VCaP (cell line): ENCODE measurements around the gene TMX3.

Experiments
- H3K27ac ChIP-seq: fragments of 450-650 bp; 2 replicates; pipeline ENCODE4 v1.5.1; 2017
- CTCF ChIP-seq: fragments of 450-650 bp; conservative IDR thresholded peaks from 2 replicates; pipeline ENCODE4 v1.5.1; 2017; ENCODE audit warnings: mild to moderate bottlenecking, moderate library complexity

Gene TMX3

GRCh38 chr18:68739462-68739861 lies 24.6 kb upstream of the TMX3 start:
- TF ChIP-seq CTCF, result no peak
- no peak overlapping the region for H3K27ac ChIP-seq

GRCh38 chr18:68738564-68738963 lies 23.7 kb upstream of the TMX3 start:
- TF ChIP-seq CTCF, result no peak
- H3K27ac ChIP-seq, result no peak overlapping the region

- TF ChIP-seq CTCF, result peak; percentile 89
- H3K27ac ChIP-seq, result no peak overlapping the region
Observed at GRCh38 chr18:68735483-68736343, 20.8 kb upstream of the TMX3 start.

- no peak for TF ChIP-seq CTCF
- H3K27ac ChIP-seq, result no peak overlapping the region
Observed at GRCh38 chr18:68734308-68734707, 19.4 kb upstream of the TMX3 start.

DNA sequence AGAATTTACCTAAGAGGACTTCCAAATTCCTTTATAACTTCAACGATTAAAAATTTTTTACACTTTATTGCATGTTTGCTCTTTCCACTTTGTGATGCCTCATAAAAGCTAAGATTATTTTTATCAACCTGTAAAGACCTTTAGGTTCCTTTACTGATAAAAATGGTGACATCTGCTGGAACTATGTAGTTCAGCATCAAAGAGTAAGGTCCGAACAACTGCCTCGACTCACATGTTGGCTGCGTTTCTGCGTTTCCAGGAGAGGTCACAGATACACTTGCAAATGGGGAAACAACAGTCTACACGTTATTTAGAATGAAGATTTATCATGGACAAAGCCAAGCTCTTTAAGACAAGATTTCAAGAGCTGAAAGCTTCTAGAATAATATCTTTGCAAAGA lies 18.8 kb upstream of the TMX3 start:
- TF ChIP-seq CTCF, result peak; percentile 58
- no peak overlapping the region for H3K27ac ChIP-seq

GRCh38 chr18:68728081-68728700 lies 13.3 kb upstream of the TMX3 start:
- TF ChIP-seq CTCF, result no peak
- no peak overlapping the region for H3K27ac ChIP-seq

DNA sequence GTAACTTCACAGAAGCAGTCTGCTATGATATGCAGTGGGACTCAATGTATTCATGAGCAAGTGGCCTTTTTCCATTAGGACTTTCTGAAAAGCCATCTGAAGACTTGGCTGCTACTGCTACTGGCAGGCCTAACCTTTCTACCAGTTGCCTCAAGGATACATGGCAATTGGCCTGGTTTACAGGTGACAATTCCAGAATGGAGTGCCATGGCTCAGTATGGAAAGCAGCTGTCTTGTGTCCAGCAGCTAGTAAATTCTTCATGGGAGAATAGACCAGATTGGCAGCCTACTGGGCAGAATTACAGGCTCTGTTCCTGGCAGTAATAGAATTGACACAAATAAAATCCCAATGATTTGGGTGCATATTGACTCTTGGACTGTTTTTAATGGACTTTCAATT lies 12.6 kb upstream of the TMX3 start:
- H3K27ac ChIP-seq, result no peak overlapping the region
- no peak for TF ChIP-seq CTCF
